Gastroesophageal sphincter (tissue), 4 donors: ENCODE measurements around the gene SLC38A3. TPM values are rescaled to one million over a fixed set of nuclear protein-coding genes. Genes with fewer than 3 reads are reported as not detected.
A peak's percentile ranks its signal among the peaks of the same experiment; 100 is the strongest.
"Not testable (repeated sequence)": the region's sequence is repeated elsewhere in the genome, so short reads cannot be mapped to it uniquely, and the experiment has no call there.

ENCODE experiments used
- ATAC-seq: fragments of 150-250 bp; one replicate; pipeline ENCODE4 v1.9.1; 2016; ENCODE audit warnings: mild to moderate bottlenecking, moderate library complexity
- H3K27ac ChIP-seq, 4 donors: fragments of 200-600 bp; sonication (generic) in 3 of 4; 1 replicate in 3 of 4; 2 replicates in 1 of 4; pipeline ENCODE4 v1.5.1; 2016 to 2019
- H3K27me3 ChIP-seq: fragments of 200-600 bp; sonication (generic); one replicate; pipeline ENCODE4 v1.5.1; 2019
- H3K36me3 ChIP-seq, 2 donors: fragments of 200-600 bp; sonication (generic); one replicate each; pipeline ENCODE4 v1.5.1; 2019; ENCODE audit warnings: control low read depth in 1 of 2
- H3K4me1 ChIP-seq, 3 donors: fragments of 200-600 bp; sonication (generic); 1 replicate in 2 of 3; 2 replicates in 1 of 3; pipeline ENCODE4 v1.5.1; 2016 to 2019; ENCODE audit warnings: control low read depth in 2 of 3
- H3K4me3 ChIP-seq, 2 donors: fragments of 200-600 bp; sonication (generic); one replicate each; pipeline ENCODE4 v1.5.1; 2019; ENCODE audit warnings: mild to moderate bottlenecking in 1 of 2, moderate library complexity in 1 of 2
- H3K9me3 ChIP-seq, 3 donors: fragments of 200-600 bp; sonication (generic); one replicate each; pipeline ENCODE4 v1.5.1; 2017 to 2019; ENCODE audit warnings: control low read depth in 2 of 3
- CTCF ChIP-seq, 4 experiments: fragments of 200-600 bp in 2 of 4; fragments of 450-650 bp in 2 of 4; sonication (generic) in 1 of 4; IDR thresholded peaks; one replicate each; pipeline ENCODE4 v1.5.1; 2017 to 2019; ENCODE audit warnings: antibody characterized with exemption in 4 of 4, mild to moderate bottlenecking in 2 of 4, moderate library complexity in 2 of 4
- EP300 ChIP-seq: sonication (generic); formaldehyde crosslinking; IDR thresholded peaks from one replicate; pipeline ENCODE4 v1.6.1; 2017; ENCODE audit warnings: antibody characterized with exemption, mild to moderate bottlenecking
- POLR2A ChIP-seq, 2 donors: fragments of 450-650 bp; IDR thresholded peaks; one replicate each; pipeline ENCODE4 v1.6.1; 2017; ENCODE audit warnings: antibody characterized with exemption in 2 of 2, mild to moderate bottlenecking in 2 of 2, moderate library complexity in 1 of 2
- POLR2AphosphoS5 ChIP-seq: sonication (generic); formaldehyde crosslinking; IDR thresholded peaks from one replicate; pipeline ENCODE4 v1.6.1; 2017; ENCODE audit warnings: antibody characterized with exemption
- WGBS, 2 donors: methylation state at CpG; one replicate each; pipeline ENCODE4 v1.1.5; 2018; ENCODE audit warnings: low coverage in 1 of 2; 5-methylcytosine and 5-hydroxymethylcytosine counted together
- total RNA-seq, 4 donors: library from RNA; depleted of rRNA; stranded (reverse); fragments of >200 nt; gene quantifications; one replicate each; pipeline ENCODE4 v1.1.0, GENCODE V29; 2016

SLC38A3 gene
- total RNA-seq, 4 donors from 2014 or later = 0.35 TPM; not detected in 2

- Histone ChIP-seq H3K36me3 (no peaks in the 10 kb centered on the region), H3K4me1 (peaks cover 0 to 31% (median 12%) of the 10 kb centered on the region in 3 donors), H3K27me3 (peaks cover 40% of the 10 kb centered on the region), H3K4me3 (no peak overlapping the region), H3K9me3 (no peaks in the 10 kb centered on the region), H3K27ac (no peak overlapping the region)
- 57 to 74% methylated on average over 5 of the region's 5 CpGs for WGBS, 2 donors
- TF ChIP-seq POLR2A (IDR thresholded peaks at IDR 0.05) = no peak
- no peak for TF ChIP-seq POLR2AphosphoS5
- no peak for TF ChIP-seq CTCF (IDR thresholded peaks at IDR 0.05)
- TF ChIP-seq EP300 = no peak
- no peak for ATAC-seq
Observed at GRCh38 chr3:50224639-50225038, 19.6 kb downstream of the SLC38A3 start.

- peaks cover 24% of the 10 kb centered on the region for H3K27me3 ChIP-seq
- peaks cover 0 to 31% (median 12%) of the 10 kb centered on the region in 3 donors for H3K4me1 ChIP-seq
- ATAC-seq = peak; percentile 17
- TF ChIP-seq EP300 = no peak
- TF ChIP-seq CTCF (IDR thresholded peaks at IDR 0.05) = no peak
- no peak for TF ChIP-seq POLR2A (IDR thresholded peaks at IDR 0.05)
- no peak for TF ChIP-seq POLR2AphosphoS5
- 0% methylated on average over 3 to 8 of the region's 40 CpGs for WGBS, 2 donors
- no peaks in the 10 kb centered on the region for H3K36me3 ChIP-seq
- no peaks in the 10 kb centered on the region for H3K9me3 ChIP-seq
- H3K4me3 ChIP-seq = peak overlapping the region; percentile 34 to 72
- H3K27ac ChIP-seq = peak overlapping the region in 3 of 4 donors; percentile 28 to 82 (median 73)
Observed at GRCh38 chr3:50226888-50227389, 21.9 kb downstream of the SLC38A3 start.

- H3K4me1 ChIP-seq = peaks cover 0 to 31% (median 12%) of the 10 kb centered on the region in 3 donors
- peaks cover 21% of the 10 kb centered on the region for H3K27me3 ChIP-seq
- ATAC-seq = peak; percentile 92
- peak overlapping the region in 3 of 4 donors; percentile 73 to 82 (median 79) for H3K27ac ChIP-seq
- H3K4me3 ChIP-seq = peak overlapping the region; percentile 34 to 72
- 0 to 10% methylated on average over 2 to 5 of the region's 51 CpGs for WGBS, 2 donors
- H3K36me3 ChIP-seq = no peaks in the 10 kb centered on the region
- no peaks in the 10 kb centered on the region for H3K9me3 ChIP-seq
- TF ChIP-seq CTCF (IDR thresholded peaks at IDR 0.05) = peak in 3 of 4 experiments; percentile 92 to 99 (median 95)
- peak; percentile 54 for TF ChIP-seq POLR2AphosphoS5
- no peak for TF ChIP-seq EP300
- TF ChIP-seq POLR2A (IDR thresholded peaks at IDR 0.05) = peak; percentile 19 to 36
Observed at GRCh38 chr3:50227390-50228183, 22.5 kb downstream of the SLC38A3 start.

GRCh38 chr3:50228184-50228763 is 23.2 kb downstream of the SLC38A3 start:
- H3K27ac ChIP-seq = peak overlapping the region in 3 of 4 donors; percentile 73 to 82 (median 79)
- H3K4me3 ChIP-seq = peak overlapping the region in 1 of 2 donors; percentile 72
- H3K9me3 ChIP-seq, H3K36me3 ChIP-seq, ATAC-seq: not testable (repeated sequence)
- 51 to 71% methylated on average over 1 to 3 of the region's 15 CpGs for WGBS, 2 donors
- peaks cover 16% of the 10 kb centered on the region for H3K27me3 ChIP-seq
- peaks cover 0 to 31% (median 12%) of the 10 kb centered on the region in 3 donors for H3K4me1 ChIP-seq

- TF ChIP-seq EP300 (no peak), CTCF (IDR thresholded peaks at IDR 0.05) (no peak), POLR2AphosphoS5 (no peak), POLR2A (IDR thresholded peaks at IDR 0.05) (no peak)
- Histone ChIP-seq H3K4me1 (peaks cover 0 to 31% (median 12%) of the 10 kb centered on the region in 3 donors), H3K27ac (peak overlapping the region in 1 of 4 donors; percentile 13), H3K9me3 (no peaks in the 10 kb centered on the region), H3K36me3 (no peaks in the 10 kb centered on the region), H3K27me3 (peaks cover 5% of the 10 kb centered on the region), H3K4me3 (no peak overlapping the region)
- ATAC-seq = no peak
- WGBS, 2 donors = 90 to 96% methylated on average over 3 of the region's 3 CpGs
Observed at GRCh38 chr3:50229490-50229889, 24.4 kb downstream of the SLC38A3 start.
